SK-N-MC (cell line): Measurements from ENCODE around the gene GPRC5D.

Experiments used
- DNase-seq: peaks from one replicate; pipeline ENCODE4 v3.0.0-alpha.2; 2011; ENCODE audit warnings: low read depth, low spot score
- H3K27ac ChIP-seq: fragments of 200-600 bp; sonication (generic); 2 replicates; pipeline ENCODE4 v1.5.1; 2016; ENCODE audit warnings: mixed run types
- H3K36me3 ChIP-seq: fragments of 200-600 bp; sonication (generic); 2 replicates; pipeline ENCODE4 v1.6.1; 2017; ENCODE audit warnings: antibody characterized with exemption, low read length, mixed read lengths; ENCODE audit not compliant: insufficient read depth
- H3K4me3 ChIP-seq: fragments of 200-600 bp; sonication (generic); 2 replicates; pipeline ENCODE4 v1.5.1; 2016
- H3K9ac ChIP-seq: fragments of 200-600 bp; sonication (generic); 2 replicates; pipeline ENCODE4 v1.8.0; 2017; ENCODE audit warnings: mixed run types, mixed read lengths; ENCODE audit not compliant: insufficient read length
- H3K9me3 ChIP-seq: fragments of 200-600 bp; sonication (generic); 2 replicates; pipeline ENCODE4 v1.6.1; 2017; ENCODE audit warnings: low read depth, mild to moderate bottlenecking, antibody characterized with exemption, low read length, moderate library complexity, mixed read lengths
- EZH2 ChIP-seq: fragments of 200-600 bp; sonication (generic); IDR thresholded peaks from one replicate; pipeline ENCODE4 v1.6.1; 2017; ENCODE audit warnings: antibody characterized with exemption
- FOXP2 ChIP-seq: optimal IDR thresholded peaks from 2 replicates; pipeline ENCODE3; 2011; ENCODE audit warnings: mild to moderate bottlenecking, moderate library complexity; ENCODE audit not compliant: insufficient read depth; ENCODE audit errors: extremely low read length, control extremely low read depth
- POLR2AphosphoS5 ChIP-seq: IDR thresholded peaks from 2 replicates; pipeline ENCODE4 v1.6.1; 2012; ENCODE audit warnings: mild to moderate bottlenecking, low read depth, low read length, borderline replicate concordance

Gene GPRC5D

DNA sequence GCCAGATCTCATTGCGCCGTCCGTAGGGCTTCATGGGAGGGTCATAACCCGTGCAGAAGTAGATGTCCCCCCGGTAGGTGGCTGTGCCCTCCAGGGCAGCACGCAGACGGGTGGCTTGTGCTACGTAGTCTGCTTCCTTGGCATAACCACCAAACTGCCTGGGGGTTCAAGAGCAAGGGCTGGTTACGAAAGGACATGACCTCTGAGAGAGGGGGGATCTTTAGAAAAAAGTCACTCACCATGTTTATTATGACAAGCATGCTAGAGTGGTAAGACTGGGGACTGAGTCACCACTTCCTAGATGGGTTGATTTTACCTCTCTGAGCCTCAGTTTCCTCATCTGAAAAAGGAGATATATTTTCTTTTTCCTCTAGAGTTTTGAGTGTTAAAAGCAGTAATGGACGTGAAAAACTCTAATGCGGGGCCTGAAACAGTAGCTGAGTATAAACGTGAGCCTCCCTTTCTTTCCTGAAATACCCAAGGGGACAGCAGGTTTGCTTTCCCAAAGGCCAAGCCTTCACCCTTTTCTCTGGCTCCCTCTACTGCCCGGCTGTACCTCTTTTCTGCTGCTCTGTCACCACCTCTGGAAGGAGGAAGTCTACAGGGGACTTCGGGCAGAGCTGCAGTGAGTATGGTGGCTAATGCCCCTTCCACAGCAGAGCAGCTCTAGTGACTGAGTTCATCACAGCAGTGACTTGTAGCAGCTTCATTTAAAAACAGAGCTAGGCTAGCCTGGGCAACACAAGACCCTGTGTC lies 23.5 kb upstream of the GPRC5D start:
- Histone ChIP-seq H3K36me3 (peaks cover 38% of the 10 kb centered on the region), H3K27ac (no peak overlapping the region), H3K9ac (no peak overlapping the region), H3K9me3 (no peaks in the 10 kb centered on the region), H3K4me3 (no peak overlapping the region)
- TF ChIP-seq FOXP2 = no peak
- no peak for TF ChIP-seq EZH2
- TF ChIP-seq POLR2AphosphoS5 = no peak
- no peak for DNase-seq

DNA sequence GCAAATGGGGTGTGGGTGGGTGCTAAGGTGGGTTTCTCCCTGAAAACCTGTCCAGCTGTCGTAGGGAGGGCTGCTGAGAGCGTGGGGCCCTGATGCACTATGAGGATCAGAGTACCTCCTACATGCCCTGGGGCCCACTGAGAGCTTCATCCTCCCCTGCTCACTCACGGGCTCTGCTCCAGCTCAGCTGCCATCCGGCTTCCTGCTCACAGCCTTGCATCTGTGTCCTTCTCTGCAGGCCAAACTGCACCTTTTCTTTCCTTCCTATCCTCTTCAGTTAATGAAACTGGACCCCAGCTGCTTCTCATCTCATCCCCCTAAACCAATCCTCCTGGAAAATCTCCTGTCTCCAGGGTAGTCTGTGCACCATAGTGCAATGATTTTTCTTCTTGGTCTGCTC lies 22.2 kb upstream of the GPRC5D start:
- H3K9me3 ChIP-seq = no peaks in the 10 kb centered on the region
- TF ChIP-seq EZH2 (no peak), POLR2AphosphoS5 (no peak), FOXP2 (no peak)
- no peak for DNase-seq
- H3K27ac ChIP-seq = no peak overlapping the region
- no peak overlapping the region for H3K9ac ChIP-seq
- H3K36me3 ChIP-seq = peaks cover 34% of the 10 kb centered on the region
- no peak overlapping the region for H3K4me3 ChIP-seq

DNA sequence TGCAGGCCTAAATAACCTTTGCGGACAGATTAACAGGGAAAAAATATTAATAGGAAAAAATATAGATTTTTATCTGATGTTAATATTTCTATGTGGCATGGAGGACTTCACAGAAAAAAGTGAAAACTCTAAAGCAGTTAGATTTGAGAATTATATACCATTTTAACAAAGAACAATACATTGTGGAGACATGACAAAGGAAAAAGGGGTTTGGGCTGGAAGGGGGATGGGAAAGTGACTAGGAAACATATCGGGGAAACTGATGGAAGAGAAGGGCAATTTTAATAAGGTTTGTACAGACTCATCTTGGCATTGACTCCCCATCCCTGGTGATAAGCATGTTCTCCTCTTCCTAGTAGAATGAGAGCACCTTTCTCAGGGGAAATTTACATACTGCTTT lies 21.0 kb upstream of the GPRC5D start:
- no peak for DNase-seq
- Histone ChIP-seq H3K27ac (no peak overlapping the region), H3K9me3 (no peaks in the 10 kb centered on the region), H3K9ac (no peak overlapping the region), H3K4me3 (no peak overlapping the region), H3K36me3 (peaks cover 27% of the 10 kb centered on the region)
- TF ChIP-seq POLR2AphosphoS5 (no peak), EZH2 (no peak), FOXP2 (no peak)

DNA sequence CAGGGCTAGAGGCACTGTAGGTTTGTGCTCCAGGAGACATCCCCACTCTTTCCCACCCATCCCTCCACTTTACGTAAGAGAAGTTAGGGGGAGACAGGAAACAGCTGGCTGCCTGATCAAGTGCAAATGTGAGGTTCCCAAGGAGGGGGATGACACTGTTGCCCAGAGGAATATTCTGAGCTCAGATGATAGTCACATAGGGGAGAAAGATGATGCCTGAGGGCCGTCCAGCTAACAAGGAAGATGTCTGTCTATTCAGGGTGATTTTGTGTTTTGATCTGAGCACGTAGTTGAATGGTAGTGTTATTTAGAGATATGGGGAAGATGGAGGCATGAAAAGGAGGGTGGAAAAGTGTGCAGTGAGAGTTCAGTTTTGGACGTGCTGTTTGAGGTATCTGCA lies 13.9 kb upstream of the GPRC5D start:
- H3K9me3 ChIP-seq = no peaks in the 10 kb centered on the region
- TF ChIP-seq FOXP2 = no peak
- no peak for TF ChIP-seq EZH2
- no peak for TF ChIP-seq POLR2AphosphoS5
- no peaks in the 10 kb centered on the region for H3K36me3 ChIP-seq
- no peak for DNase-seq
- no peak overlapping the region for H3K9ac ChIP-seq
- no peak overlapping the region for H3K4me3 ChIP-seq
- no peak overlapping the region for H3K27ac ChIP-seq

DNA sequence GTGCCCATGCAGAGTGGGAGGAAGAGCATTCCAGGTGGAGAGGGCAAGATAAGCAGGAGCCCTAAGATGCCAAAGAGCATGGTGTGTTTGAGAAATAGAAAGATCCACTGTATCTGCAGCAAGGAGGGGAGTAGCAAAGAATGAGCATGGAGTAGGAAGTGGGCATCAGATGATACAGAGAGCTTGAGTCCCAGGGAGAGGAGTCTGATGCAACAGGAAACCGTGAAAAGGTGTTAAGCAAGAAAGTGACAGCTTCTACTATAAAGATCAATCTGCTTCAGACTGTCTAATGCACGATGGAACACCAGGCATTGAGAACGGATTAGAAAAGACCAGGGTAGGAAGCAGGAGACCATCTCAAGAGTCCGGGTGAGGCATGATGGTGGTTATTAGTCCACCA lies 12.3 kb upstream of the GPRC5D start:
- Histone ChIP-seq H3K36me3 (no peaks in the 10 kb centered on the region), H3K9ac (no peak overlapping the region), H3K27ac (no peak overlapping the region), H3K4me3 (no peak overlapping the region), H3K9me3 (no peaks in the 10 kb centered on the region)
- TF ChIP-seq EZH2 (no peak), FOXP2 (no peak), POLR2AphosphoS5 (no peak)
- no peak for DNase-seq

DNA sequence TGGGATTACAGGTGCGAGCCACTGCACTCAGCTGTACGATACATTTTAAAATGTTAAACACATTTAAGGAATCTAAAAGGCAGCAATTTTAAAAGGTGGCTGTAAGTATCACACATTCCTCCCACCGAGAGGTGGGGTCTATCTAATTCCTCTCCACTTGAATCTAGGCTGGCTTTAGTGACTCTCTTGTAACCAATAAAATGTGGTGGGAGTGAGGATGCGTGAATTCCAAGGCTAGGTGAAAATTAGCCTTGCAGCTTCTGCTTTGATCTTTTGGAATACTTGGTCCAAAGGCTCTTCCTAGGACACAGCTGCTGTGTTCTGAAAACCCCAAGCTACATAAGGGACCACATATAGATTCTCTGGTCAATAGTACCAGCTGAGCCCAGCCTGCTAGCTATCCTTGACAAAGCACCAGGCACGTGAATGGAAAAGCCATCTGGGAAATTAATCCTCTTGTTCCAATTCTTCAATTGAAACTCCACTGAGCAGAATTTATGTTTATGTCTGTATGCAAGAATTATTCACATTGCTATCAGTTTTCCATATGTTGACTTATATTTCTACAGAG lies 8.8 kb upstream of the GPRC5D start:
- no peak for DNase-seq
- no peaks in the 10 kb centered on the region for H3K36me3 ChIP-seq

DNA sequence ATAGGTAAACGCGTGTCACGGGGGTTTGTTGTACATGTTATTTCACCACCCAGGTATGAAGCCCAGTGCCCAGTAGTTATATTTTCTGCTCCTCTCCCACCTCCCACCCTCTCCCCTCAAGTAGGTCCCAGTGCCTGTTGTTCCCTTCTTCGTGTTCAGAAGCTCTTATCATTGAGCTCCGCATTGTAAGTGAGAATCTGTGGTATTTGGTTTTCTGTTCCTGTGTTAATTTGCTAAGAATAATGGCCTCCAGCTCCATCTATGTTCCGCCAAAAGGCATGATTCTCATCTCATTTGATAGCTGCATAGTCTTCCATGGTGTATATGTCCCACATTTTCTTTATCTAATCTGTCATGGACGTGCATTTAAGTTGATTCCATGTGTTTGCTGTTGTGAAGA lies 6.9 kb upstream of the GPRC5D start:
- Histone ChIP-seq H3K9me3 (no peaks in the 10 kb centered on the region), H3K4me3 (no peak overlapping the region), H3K27ac (no peak overlapping the region), H3K9ac (no peak overlapping the region), H3K36me3 (no peaks in the 10 kb centered on the region)
- TF ChIP-seq FOXP2 (no peak), POLR2AphosphoS5 (no peak), EZH2 (no peak)
- DNase-seq = no peak

More for the DNA sequence above, 8.8 kb upstream of the GPRC5D start:
- Histone ChIP-seq H3K4me3 (no peak overlapping the region), H3K9ac (no peak overlapping the region), H3K27ac (no peak overlapping the region), H3K9me3 (no peaks in the 10 kb centered on the region)
- TF ChIP-seq POLR2AphosphoS5 = no peak
- TF ChIP-seq FOXP2 = no peak
- TF ChIP-seq EZH2 = no peak

DNA sequence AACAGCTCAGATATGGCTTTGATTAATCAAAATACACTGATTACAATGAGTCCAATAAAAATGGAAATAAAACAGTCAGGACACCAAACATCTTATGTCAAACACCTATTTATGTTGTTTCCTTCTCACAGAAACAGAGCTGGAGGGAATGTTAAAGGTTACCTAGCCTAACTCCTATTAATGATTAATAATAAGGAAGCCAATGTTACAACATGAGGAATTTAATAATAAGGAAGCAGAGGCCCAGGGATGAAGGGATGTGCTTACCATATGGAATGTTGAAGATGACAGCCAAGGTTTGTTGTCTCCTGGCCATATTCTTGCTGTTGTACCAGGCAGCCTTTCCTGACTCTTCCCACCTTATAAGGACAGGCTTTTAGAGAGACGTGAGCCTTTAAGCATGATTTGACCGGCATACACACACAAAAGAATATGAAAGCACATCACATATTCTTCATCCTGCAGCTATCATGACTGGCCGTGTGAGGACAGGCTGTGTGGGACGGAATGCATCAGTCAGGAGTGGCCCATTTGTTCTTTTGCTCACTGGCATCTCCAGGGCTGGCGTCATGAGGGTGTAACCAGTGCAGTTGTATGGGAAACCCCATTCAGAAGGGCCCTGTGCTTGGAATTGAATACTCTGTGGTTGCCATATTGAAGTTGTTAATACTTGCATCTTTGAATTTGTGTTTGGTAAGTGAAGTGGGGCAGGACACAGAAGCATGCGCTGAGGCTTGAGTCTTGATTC lies 3.1 kb upstream of the GPRC5D start:
- H3K9me3 ChIP-seq = no peaks in the 10 kb centered on the region
- TF ChIP-seq EZH2 (no peak), POLR2AphosphoS5 (no peak), FOXP2 (no peak)
- H3K9ac ChIP-seq = no peak overlapping the region
- no peak for DNase-seq
- no peak overlapping the region for H3K4me3 ChIP-seq
- no peak overlapping the region for H3K27ac ChIP-seq
- no peaks in the 10 kb centered on the region for H3K36me3 ChIP-seq

DNA sequence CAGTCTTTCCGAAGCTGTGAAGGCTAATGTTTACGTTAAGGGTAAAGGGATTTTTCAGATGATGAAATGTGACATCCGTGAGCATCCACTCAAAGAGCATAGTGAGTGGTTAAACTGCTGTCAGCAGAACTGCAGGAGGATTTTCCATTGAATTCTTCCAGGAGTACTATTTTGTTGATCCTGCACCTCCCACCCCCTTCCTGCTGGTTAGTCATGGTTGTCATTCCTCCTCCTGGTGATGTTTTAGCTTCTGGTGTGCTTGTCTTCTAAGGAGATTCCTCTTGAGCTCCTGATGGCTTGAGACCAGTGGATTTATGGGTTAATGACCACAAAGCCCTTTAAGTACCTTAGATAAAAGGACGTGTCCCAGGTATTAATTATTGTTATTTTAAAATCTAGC lies 2.4 kb upstream of the GPRC5D start:
- no peaks in the 10 kb centered on the region for H3K36me3 ChIP-seq
- no peak overlapping the region for H3K4me3 ChIP-seq
- H3K9ac ChIP-seq = no peak overlapping the region
- H3K27ac ChIP-seq = no peak overlapping the region
- no peaks in the 10 kb centered on the region for H3K9me3 ChIP-seq
- TF ChIP-seq FOXP2 (no peak), EZH2 (no peak), POLR2AphosphoS5 (no peak)
- DNase-seq = no peak
